GM12878 (cell line): ENCODE results near the gene ARHGEF38. TPM values are rescaled to one million over a fixed set of nuclear protein-coding genes. Genes with fewer than 3 reads are reported as not detected.

Source experiments
- ATAC-seq: fragments of 200-7000 bp; cut with Tn5 transposase; 3 replicates; pipeline ENCODE4 v1.9.1; 2020; ENCODE audit warnings: mild to moderate bottlenecking, moderate library complexity
- BruUV-seq: library from RNA; stranded (reverse); fragments of 400-500 nt; replicated peaks from 2 replicates; lab custom pipeline; 2021; lab: Mats Ljungman, UMichigan
- CTCF ChIA-PET: fragments of 300-600 bp; sonication (Branson Sonifier 250); formaldehyde crosslinking; extraction: SDS; loops from one replicate; lab custom pipeline; 2021; ENCODE audit warnings: inconsistent platforms; lab: Yijun Ruan, JAX
- POLR2A ChIA-PET: fragments of 350-600 bp; formaldehyde crosslinking; extraction: SDS; loops from one replicate; lab custom pipeline; 2021; ENCODE audit warnings: inconsistent platforms; lab: Charles Lee
- RAD21 ChIA-PET: fragments of 300-600 bp; sonication (Branson Sonifier 250); formaldehyde crosslinking; loops from one replicate; lab custom pipeline; 2023; ENCODE audit warnings: antibody characterized with exemption; ENCODE audit not compliant: unreplicated experiment; lab: Charles Lee
- SMC1A ChIA-PET: fragments of 300-600 bp; sonication (Branson Sonifier 250); formaldehyde crosslinking; loops from one replicate; lab custom pipeline; 2023; ENCODE audit not compliant: unreplicated experiment, uncharacterized antibody; lab: Charles Lee
- DNase-seq: peaks from one replicate; pipeline ENCODE4 v3.0.0-alpha.2; 2011; ENCODE audit warnings: low read depth, low spot score
- FAIRE-seq: peaks from 3 replicates; lab custom pipeline; 2011; peaks lifted over from hg19 to GRCh38; lab: Jason Lieb, UNC
- H2AFZ ChIP-seq: 2 replicates; pipeline ENCODE4 v1.6.0; 2011; ENCODE audit warnings: low read depth, low read length, control low read depth; ENCODE audit not compliant: control insufficient read depth
- H3K27ac ChIP-seq: 2 replicates; pipeline ENCODE4 v1.5.1; 2011; ENCODE audit warnings: control low read depth; ENCODE audit not compliant: control insufficient read depth, insufficient read depth
- H3K27me3 ChIP-seq, 2 experiments: replicated peaks in 1 of 2; 2 replicates each; pipeline versions ENCODE4 v1.6.0 to v1.6.1; 2011; ENCODE audit warnings: low read length in 1 of 2; ENCODE audit not compliant: control insufficient read depth in 2 of 2, insufficient read depth in 2 of 2
- H3K36me3 ChIP-seq, 2 experiments: 2 replicates each; pipeline ENCODE4 v1.5.1; 2011; ENCODE audit warnings: low read length in 1 of 2; ENCODE audit not compliant: control insufficient read depth in 2 of 2, insufficient read depth in 2 of 2
- H3K4me1 ChIP-seq: 2 replicates; pipeline ENCODE4 v1.6.1; 2011; ENCODE audit warnings: mild to moderate bottlenecking, low read length, moderate library complexity, mixed read lengths; ENCODE audit not compliant: control insufficient read depth, insufficient read depth
- H3K4me2 ChIP-seq: 2 replicates; pipeline ENCODE4 v1.6.0; 2011; ENCODE audit warnings: control low read depth; ENCODE audit not compliant: control insufficient read depth, insufficient read depth
- H3K4me3 ChIP-seq: fragments of 200-600 bp; sonication (generic); 2 replicates; pipeline ENCODE4 v1.5.1; 2016
- H3K79me2 ChIP-seq: 2 replicates; pipeline ENCODE4 v1.6.0; 2011; ENCODE audit warnings: low read length; ENCODE audit not compliant: control insufficient read depth, insufficient read depth
- H3K9ac ChIP-seq: 2 replicates; pipeline ENCODE4 v1.8.0; 2011; ENCODE audit warnings: low read length, control low read depth, mixed read lengths; ENCODE audit not compliant: control insufficient read depth, insufficient read depth
- H3K9me3 ChIP-seq: replicated peaks from 3 replicates; pipeline ENCODE4 v1.5.1; 2011; ENCODE audit warnings: mild to moderate bottlenecking, low read length; ENCODE audit not compliant: control insufficient read depth, insufficient read depth
- H4K20me1 ChIP-seq: 2 replicates; pipeline ENCODE4 v1.6.0; 2011; ENCODE audit not compliant: control insufficient read depth, insufficient read depth
- BCLAF1 ChIP-seq: fragments of 450-650 bp; IDR thresholded peaks from 2 replicates; pipeline ENCODE4 v1.6.1; 2017; ENCODE audit warnings: antibody characterized with exemption, mild to moderate bottlenecking, moderate library complexity
- CTCF ChIP-seq, 3 experiments: IDR thresholded peaks in 2 of 3; conservative IDR thresholded peaks in 1 of 3; 2 replicates each; pipeline ENCODE4 v1.5.1; 2011; ENCODE audit warnings: low read depth in 3 of 3, low read length in 3 of 3, mild to moderate bottlenecking in 3 of 3, control low read depth in 2 of 3, moderate library complexity in 2 of 3, inconsistent platforms in 1 of 3, mixed read lengths in 1 of 3; ENCODE audit not compliant: control insufficient read depth in 2 of 3, insufficient read depth in 1 of 3; ENCODE audit errors: extremely low read depth in 1 of 3
- E2F8 ChIP-seq: fragments of 450-650 bp; IDR thresholded peaks from 2 replicates; pipeline ENCODE4 v1.6.1; 2018; ENCODE audit warnings: mild to moderate bottlenecking, low read depth, moderate library complexity; ENCODE audit not compliant: partially characterized antibody
- JUNB ChIP-seq: IDR thresholded peaks from 2 replicates; pipeline ENCODE4 v1.6.1; 2016; ENCODE audit warnings: antibody characterized with exemption, mild to moderate bottlenecking
- MAX ChIP-seq: IDR thresholded peaks from 2 replicates; pipeline ENCODE4 v1.6.1; 2012; ENCODE audit warnings: low read depth, low read length, improper control_type of control experiment
- POLR2AphosphoS2 ChIP-seq: IDR thresholded peaks from 2 replicates; pipeline ENCODE4 v1.6.1; 2011; ENCODE audit warnings: low read depth, mild to moderate bottlenecking, low read length, improper control_type of control experiment, moderate library complexity
- POU2F2 ChIP-seq: IDR thresholded peaks from 3 replicates; pipeline ENCODE4 v1.6.1; 2011; ENCODE audit warnings: low read depth, mild to moderate bottlenecking, low read length, borderline replicate concordance
- SIX5 ChIP-seq: IDR thresholded peaks from 2 replicates; pipeline ENCODE4 v1.6.1; 2011; ENCODE audit warnings: mild to moderate bottlenecking, low read depth, low read length, moderate library complexity; ENCODE audit not compliant: severe bottlenecking
- SKIL ChIP-seq: fragments of 450-650 bp; IDR thresholded peaks from 2 replicates; pipeline ENCODE4 v1.6.1; 2017; ENCODE audit warnings: mild to moderate bottlenecking, low read depth, inconsistent platforms; ENCODE audit not compliant: poor library complexity, severe bottlenecking
- STAT1 ChIP-seq: fragments of 450-650 bp; conservative IDR thresholded peaks from 2 replicates; pipeline ENCODE4 v1.6.1; 2014; ENCODE audit warnings: antibody characterized with exemption, mild to moderate bottlenecking
- SUZ12 ChIP-seq: fragments of 200-600 bp; sonication (generic); IDR thresholded peaks from one replicate; pipeline ENCODE4 v1.6.1; 2018; ENCODE audit warnings: antibody characterized with exemption, mild to moderate bottlenecking; ENCODE audit not compliant: unreplicated experiment
- WRNIP1 ChIP-seq: IDR thresholded peaks from 2 replicates; pipeline ENCODE4 v1.6.1; 2011; ENCODE audit warnings: low read depth, low read length, improper control_type of control experiment, borderline replicate concordance
- WGBS: methylation state at CpG from one replicate; pipeline ENCODE4 v1.1.6; 2016; ENCODE audit warnings: low lambda C conversion rate; ENCODE audit not compliant: insufficient replicate concordance, insufficient coverage; ENCODE audit errors: missing lambda C conversion rate; 5-methylcytosine and 5-hydroxymethylcytosine counted together
- in situ Hi-C: fragments of 300-500 bp; cut with MboI; formaldehyde crosslinking; loops from 9 replicates; pipeline ENCODE4 v1.14.3; 2018; ENCODE audit warnings: mixed read lengths
- intact Hi-C: fragments of 100-400 bp; cut with micrococcal nuclease; formaldehyde crosslinking; loops from one replicate; pipeline ENCODE4 v1.14.2; 2022; ENCODE audit not compliant: unreplicated experiment
- polyA plus RNA-seq, 11 experiments: library from polyadenylated mRNA; depleted of rRNA in 4 of 11; unstranded in 6 of 11; stranded (reverse) in 5 of 11; fragments of >200 nt; fragmentation: Nextera tagmentation in 4 of 11; fragmentation: Illumina TruSeq in 1 of 11; extraction: Ambion mirVana in 4 of 11; extraction: Trizol in 1 of 11; gene quantifications; 1 replicate in 1 of 11; 2 replicates in 10 of 11; pipeline versions ENCODE4 v1.2.1 to v1.2.3, GENCODE V29; 2011 to 2016; ENCODE audit warnings: inconsistent platforms in 2 of 11, missing spikeins in 2 of 11, low read depth in 1 of 11
- total RNA-seq, 4 experiments: library from RNA; depleted of rRNA in 3 of 4; stranded (reverse); fragments of >200 nt in 3 of 4; fragmentation: Illumina TruSeq in 1 of 4; extraction: Trizol in 1 of 4; gene quantifications; 2 replicates each; pipeline versions ENCODE4 v1.2.1 to v1.2.3, GENCODE V29; 2013 to 2021

ARHGEF38 gene
- total and polyA plus RNA-seq, 10 of the 15 experiments (the other 5 are each of a cell fraction or from before 2014, with no cell fraction given): 0.01 to 1.1 (median 0.09) TPM; not detected in 2

- H3K79me2 ChIP-seq: no peaks in the 10 kb centered on the region
- POLR2A ChIA-PET: no interaction called here
- RAD21 ChIA-PET: no interaction called here
- no peaks in the 10 kb centered on the region for H3K27me3 ChIP-seq
- no peak for ATAC-seq
- WGBS: 70% methylated on average over 5 of the region's 5 CpGs
- H3K9me3 ChIP-seq: no peaks in the 10 kb centered on the region
- no peak overlapping the region for H2AFZ ChIP-seq
- DNase-seq: no peak
- no peaks in the 10 kb centered on the region for H3K36me3 ChIP-seq
- peaks cover 6% of the 10 kb centered on the region for H3K4me1 ChIP-seq
- H3K4me3 ChIP-seq: no peak overlapping the region
- no peak for FAIRE-seq
- no peak overlapping the region for H3K9ac ChIP-seq
- no peaks in the 10 kb centered on the region for H4K20me1 ChIP-seq
- CTCF ChIA-PET: interaction anchor here (0.9 to 1.2 kb wide), 2 partner anchors 11 to 12 kb away, joined by 3 read pairs; no protein-coding TSS in a partner anchor
- SMC1A ChIA-PET: interaction anchor here (0.9 to 6.9 kb wide), 2 partner anchors 14 to 16 kb away, joined by 4 to 49 read pairs; no protein-coding TSS in a partner anchor
- no TSS peak for BruUV-seq
- H3K27ac ChIP-seq: no peak overlapping the region
- intact Hi-C loops: no loop called here
- in situ Hi-C loops: no loop called here
- no peak overlapping the region for H3K4me2 ChIP-seq
- TF ChIP-seq SIX5 (no peak), E2F8 (no peak), WRNIP1 (no peak), POLR2AphosphoS2 (no peak), CTCF (IDR thresholded peaks at IDR 0.05 in 2 of 3, conservative IDR thresholded peaks at IDR 0.05 in 1 of 3; ENCODE audit: control insufficient read depth in 2 of 3, extremely low read depth in 1 of 3, insufficient read depth in 1 of 3, low read depth in 3 of 3, low read length in 3 of 3) (no peak), SUZ12 (no peak), MAX (no peak), POU2F2 (no peak), STAT1 (no peak), SKIL (no peak), JUNB (no peak), BCLAF1 (no peak)
Measured at GRCh38 chr4:105619188-105619931, 66.9 kb downstream of the ARHGEF38 start.
